Neural crest cell (in vitro differentiated cells): ENCODE measurements around the gene TAF15. TPM values are rescaled to one million over a fixed set of nuclear protein-coding genes. Genes with fewer than 3 reads are reported as not detected.

Experiments
- DNase-seq: peaks from one replicate; pipeline ENCODE4 v3.0.0; 2021; ENCODE audit warnings: low read depth, mixed read lengths, low spot score
- H3K27ac Mint-ChIP-seq: one replicate; pipeline ENCODE4 v1.8.0; 2021; ENCODE audit warnings: mild to moderate bottlenecking, mixed read lengths; ENCODE audit not compliant: unreplicated experiment
- H3K27me3 Mint-ChIP-seq: 2 replicates; pipeline ENCODE4 v1.8.0; 2021; ENCODE audit warnings: low read depth, mild to moderate bottlenecking, mixed read lengths
- H3K36me3 Mint-ChIP-seq: 2 replicates; pipeline ENCODE4 v1.8.0; 2021; ENCODE audit warnings: low read depth, mild to moderate bottlenecking, mixed read lengths
- H3K4me1 Mint-ChIP-seq: 2 replicates; pipeline ENCODE4 v1.8.0; 2021; ENCODE audit warnings: mixed read lengths
- H3K4me3 Mint-ChIP-seq: one replicate; pipeline ENCODE4 v1.8.0; 2021; ENCODE audit warnings: mild to moderate bottlenecking, mixed read lengths
- H3K9me3 Mint-ChIP-seq: 2 replicates; pipeline ENCODE4 v1.8.0; 2021; ENCODE audit warnings: mixed read lengths
- total RNA-seq: library from RNA; stranded (reverse); gene quantifications from 2 replicates; pipeline ENCODE4 v1.2.1, GENCODE V29; 2021
- TF ChIP-seq, protein P1 (sequence below): fragments of 200-600 bp; sonication (generic); conservative IDR thresholded peaks from 2 replicates; pipeline ENCODE4 v1.5.0; 2021; ENCODE audit warnings: antibody characterized with exemption, mild to moderate bottlenecking

The TAF15 gene
- total RNA-seq, 1 donor from 2014 or later, result 300 TPM

DNA sequence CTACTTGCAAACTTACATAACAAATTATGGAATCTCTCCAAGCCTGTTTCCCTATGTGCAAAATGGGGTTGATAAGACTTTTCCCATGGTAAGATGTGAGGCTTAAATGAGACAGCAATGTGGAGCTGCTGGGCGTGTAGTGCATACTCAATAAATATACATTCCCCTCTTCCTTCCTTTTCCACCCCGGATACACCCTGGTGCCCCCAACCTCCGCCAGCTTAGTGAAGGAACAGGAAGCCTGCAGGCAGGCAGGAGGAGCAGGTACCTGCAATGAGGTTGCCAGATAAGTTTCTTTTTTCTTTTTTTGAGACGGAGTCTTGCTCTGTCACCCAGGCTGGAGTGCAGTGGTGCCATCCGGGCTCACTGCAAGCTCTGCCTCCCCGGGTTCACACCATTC is 33.7 kb upstream of the TAF15 start:
- TF ChIP-seq, protein P1, sequence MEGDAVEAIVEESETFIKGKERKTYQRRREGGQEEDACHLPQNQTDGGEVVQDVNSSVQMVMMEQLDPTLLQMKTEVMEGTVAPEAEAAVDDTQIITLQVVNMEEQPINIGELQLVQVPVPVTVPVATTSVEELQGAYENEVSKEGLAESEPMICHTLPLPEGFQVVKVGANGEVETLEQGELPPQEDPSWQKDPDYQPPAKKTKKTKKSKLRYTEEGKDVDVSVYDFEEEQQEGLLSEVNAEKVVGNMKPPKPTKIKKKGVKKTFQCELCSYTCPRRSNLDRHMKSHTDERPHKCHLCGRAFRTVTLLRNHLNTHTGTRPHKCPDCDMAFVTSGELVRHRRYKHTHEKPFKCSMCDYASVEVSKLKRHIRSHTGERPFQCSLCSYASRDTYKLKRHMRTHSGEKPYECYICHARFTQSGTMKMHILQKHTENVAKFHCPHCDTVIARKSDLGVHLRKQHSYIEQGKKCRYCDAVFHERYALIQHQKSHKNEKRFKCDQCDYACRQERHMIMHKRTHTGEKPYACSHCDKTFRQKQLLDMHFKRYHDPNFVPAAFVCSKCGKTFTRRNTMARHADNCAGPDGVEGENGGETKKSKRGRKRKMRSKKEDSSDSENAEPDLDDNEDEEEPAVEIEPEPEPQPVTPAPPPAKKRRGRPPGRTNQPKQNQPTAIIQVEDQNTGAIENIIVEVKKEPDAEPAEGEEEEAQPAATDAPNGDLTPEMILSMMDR, result no peak
- peaks cover 30% of the 10 kb centered on the region for H3K4me1 Mint-ChIP-seq
- H3K36me3 Mint-ChIP-seq, result no peaks in the 10 kb centered on the region
- H3K4me3 Mint-ChIP-seq, result no peak overlapping the region
- peak overlapping the region; percentile 35 for H3K27ac Mint-ChIP-seq
- no peaks in the 10 kb centered on the region for H3K27me3 Mint-ChIP-seq
- no peak for DNase-seq
- no peaks in the 10 kb centered on the region for H3K9me3 Mint-ChIP-seq

DNA sequence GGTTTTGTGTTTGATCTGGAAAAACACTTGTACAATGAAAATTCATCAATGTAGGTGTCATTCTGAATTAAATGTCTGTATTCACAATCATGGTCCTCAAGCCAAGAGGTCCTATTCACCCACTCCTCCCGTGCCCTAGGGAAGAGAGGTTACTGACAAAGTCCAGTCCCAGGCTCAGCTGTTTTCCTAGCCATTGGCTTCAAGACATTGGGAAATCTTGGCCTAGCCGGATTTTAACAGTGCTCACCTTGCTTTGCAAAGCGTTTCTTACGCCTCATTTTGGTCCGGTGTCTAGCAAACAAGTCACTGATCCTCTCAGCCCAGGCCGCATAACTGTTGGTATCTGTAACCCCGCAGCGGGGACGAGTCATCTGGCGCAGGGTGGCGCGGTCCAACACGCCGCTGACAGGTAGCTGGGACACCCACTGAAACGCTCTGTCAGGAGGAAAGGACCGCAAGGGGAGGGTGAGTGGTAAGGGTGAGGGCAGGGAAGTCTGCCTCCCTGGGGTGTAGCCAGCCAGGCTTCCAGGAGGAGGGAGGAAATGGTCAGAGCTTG is 30.6 kb upstream of the TAF15 start:
- H3K27ac Mint-ChIP-seq, result no peak overlapping the region
- H3K9me3 Mint-ChIP-seq, result no peaks in the 10 kb centered on the region
- no peaks in the 10 kb centered on the region for H3K36me3 Mint-ChIP-seq
- H3K4me3 Mint-ChIP-seq, result no peak overlapping the region
- no peak for DNase-seq
- peaks cover 18% of the 10 kb centered on the region for H3K4me1 Mint-ChIP-seq
- H3K27me3 Mint-ChIP-seq, result peaks cover 16% of the 10 kb centered on the region
- TF ChIP-seq, protein P1, result no peak

DNA sequence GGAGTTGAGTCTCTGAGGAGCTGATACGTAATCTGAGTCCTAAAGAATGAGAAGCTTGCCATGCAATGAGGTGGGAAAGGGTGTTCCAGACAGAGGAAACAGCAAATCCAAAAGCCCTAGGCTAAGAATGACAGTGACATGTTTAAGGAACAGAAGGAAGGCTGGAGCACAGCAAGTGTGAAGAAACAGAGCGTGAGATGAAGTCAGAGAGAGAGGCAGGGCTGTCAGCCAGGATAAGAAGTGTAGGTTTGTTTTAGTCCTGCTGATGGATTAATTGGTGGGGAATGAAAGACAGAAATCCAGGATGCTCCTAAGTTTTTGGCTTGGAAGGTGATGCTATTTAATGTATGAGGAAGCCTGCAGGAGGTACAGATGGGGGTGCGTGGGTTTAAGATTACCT is 28.3 kb upstream of the TAF15 start:
- no peaks in the 10 kb centered on the region for H3K36me3 Mint-ChIP-seq
- no peaks in the 10 kb centered on the region for H3K9me3 Mint-ChIP-seq
- no peak for DNase-seq
- no peak overlapping the region for H3K27ac Mint-ChIP-seq
- TF ChIP-seq, protein P1, result no peak
- no peak overlapping the region for H3K4me3 Mint-ChIP-seq
- peaks cover 5% of the 10 kb centered on the region for H3K4me1 Mint-ChIP-seq
- H3K27me3 Mint-ChIP-seq, result peaks cover 16% of the 10 kb centered on the region

DNA sequence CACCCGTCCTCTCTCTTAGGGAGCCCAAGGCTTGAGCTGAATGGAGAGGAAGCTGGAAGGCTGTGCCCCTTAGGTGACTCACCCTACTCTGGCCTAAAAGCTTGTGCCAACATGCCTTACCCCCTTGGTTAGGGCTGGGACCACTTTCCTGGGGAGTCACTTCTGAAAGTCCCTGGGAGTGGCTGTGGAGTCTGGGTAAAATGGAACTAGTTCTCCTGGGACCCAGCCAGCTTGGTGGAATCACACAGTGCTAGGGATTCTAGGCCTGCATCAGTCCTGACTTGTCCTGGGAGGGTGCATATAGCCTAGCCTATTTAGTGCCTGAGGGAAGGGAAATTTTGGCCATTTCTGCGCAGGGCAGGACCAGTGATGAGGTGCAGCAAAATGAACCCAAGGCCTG is 24.4 kb upstream of the TAF15 start:
- Mint-ChIP-seq H3K9me3 (no peaks in the 10 kb centered on the region), H3K36me3 (no peaks in the 10 kb centered on the region)

DNA sequence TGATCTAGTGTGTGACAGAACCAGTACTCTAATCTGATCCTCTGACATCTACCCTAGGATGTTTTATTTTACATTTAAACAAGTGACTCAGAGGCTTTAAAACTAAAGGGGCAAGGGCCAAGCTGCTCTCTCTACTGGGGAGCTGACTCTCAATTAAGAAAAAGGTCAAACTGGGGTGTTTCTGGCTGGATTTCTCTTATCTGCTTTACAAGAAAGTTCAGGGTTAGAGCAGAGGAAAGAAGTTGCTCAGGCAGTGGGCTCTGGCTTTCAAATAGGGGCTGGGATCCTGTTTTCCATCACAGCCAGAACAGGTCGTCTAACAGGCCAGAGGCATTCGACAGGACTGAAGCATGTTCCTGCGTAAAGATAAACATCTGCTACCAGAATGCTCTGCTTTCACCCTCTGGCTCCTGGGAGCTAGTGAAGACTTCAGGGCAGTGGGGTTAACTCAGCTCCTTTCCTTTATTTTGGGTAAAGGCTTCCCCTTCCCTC is 22.3 kb upstream of the TAF15 start:
- Mint-ChIP-seq H3K36me3 (no peaks in the 10 kb centered on the region), H3K9me3 (no peaks in the 10 kb centered on the region), H3K4me1 (peaks cover 16% of the 10 kb centered on the region), H3K27me3 (peaks cover 37% of the 10 kb centered on the region), H3K4me3 (no peak overlapping the region), H3K27ac (no peak overlapping the region)
- TF ChIP-seq, protein P1, result no peak
- no peak for DNase-seq

More for the DNA sequence above, 24.4 kb upstream of the TAF15 start:
- TF ChIP-seq, protein P1, result no peak
- DNase-seq, result no peak
- Mint-ChIP-seq H3K4me3 (no peak overlapping the region), H3K27ac (no peak overlapping the region), H3K4me1 (peaks cover 16% of the 10 kb centered on the region), H3K27me3 (peaks cover 32% of the 10 kb centered on the region)
